ENCODE results near the gene ADD2.
"Not testable (repeated sequence)": the region's sequence is repeated elsewhere in the genome, so short reads cannot be mapped to it uniquely, and the experiment has no call there.

The ADD2 gene

DNA sequence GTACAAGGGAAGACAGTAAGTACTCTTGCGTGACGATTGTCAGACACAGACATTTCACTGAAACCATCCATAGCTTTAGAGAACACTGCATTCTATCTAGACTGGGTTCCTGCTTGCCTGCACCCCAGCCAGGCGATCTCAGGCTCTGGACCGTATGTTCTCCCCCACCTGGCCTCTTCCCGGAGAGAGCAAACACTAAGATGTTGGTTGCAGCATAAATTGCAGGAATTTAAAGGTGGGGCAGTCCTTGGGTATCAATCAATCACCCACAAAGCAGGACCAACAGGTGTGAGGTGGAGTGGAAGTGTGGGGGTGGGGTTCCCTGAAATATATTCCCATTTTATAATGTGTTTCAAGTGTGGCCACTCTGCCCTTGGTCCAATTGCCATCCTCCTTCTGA, 110.8 kb downstream of the ADD2 start:
- DNase-seq (ENCODE audit: low read depth), result no peak
- H3K4me3 ChIP-seq (ENCODE audit: low read depth, low read length), result no peak overlapping the region
- no peak for TF ChIP-seq CTCF (conservative IDR thresholded peaks at IDR 0.05; ENCODE audit: low read depth, low read length)

DNA sequence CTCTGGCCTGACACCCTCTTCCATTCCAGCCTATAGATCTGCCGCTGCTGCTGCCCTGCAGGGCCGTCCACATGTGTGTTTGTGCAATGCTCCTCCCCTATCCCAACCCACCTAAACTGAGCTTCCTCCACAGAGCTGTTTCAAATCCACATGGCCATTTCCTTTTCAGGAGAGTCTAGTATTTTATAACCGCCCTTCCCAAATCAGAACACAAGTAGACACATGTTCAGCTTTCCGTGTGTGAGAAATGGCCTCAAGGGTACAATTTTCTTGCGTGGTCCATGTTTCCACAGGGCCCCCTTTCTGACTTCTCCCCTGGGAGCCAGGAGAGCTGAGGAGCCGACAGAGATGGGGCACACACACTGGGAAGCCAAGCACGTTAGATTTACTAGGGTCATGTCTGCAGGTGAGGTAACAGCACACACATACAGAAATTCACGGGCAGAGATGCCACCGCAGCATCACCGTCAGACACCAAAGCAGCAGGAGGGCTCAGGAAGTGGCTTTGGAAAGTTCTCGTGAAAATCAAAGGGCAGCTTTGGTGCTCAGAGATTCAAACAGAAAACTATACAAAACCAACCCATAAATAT, 111.5 kb downstream of the ADD2 start:
- DNase-seq (ENCODE audit: low read depth), result no peak
- no peak overlapping the region for H3K4me3 ChIP-seq (ENCODE audit: low read depth, low read length)
- no peak for TF ChIP-seq CTCF (conservative IDR thresholded peaks at IDR 0.05; ENCODE audit: low read depth, low read length)

- H3K4me3 ChIP-seq (ENCODE audit: low read depth, low read length), result no peak overlapping the region
- DNase-seq (ENCODE audit: low read depth), result no peak
- no peak for TF ChIP-seq CTCF (conservative IDR thresholded peaks at IDR 0.05; ENCODE audit: low read depth, low read length)
These were observed 112.2 kb downstream of the ADD2 start for GRCh38 chr2:70655786-70656185.

- TF ChIP-seq CTCF (conservative IDR thresholded peaks at IDR 0.05; ENCODE audit: low read depth, low read length), result peak; percentile 52
- DNase-seq (ENCODE audit: low read depth), result peak; percentile 35
- H3K4me3 ChIP-seq (ENCODE audit: low read depth, low read length), result not testable (repeated sequence)
These were observed 112.8 kb downstream of the ADD2 start for GRCh38 chr2:70655211-70655610.

DNA sequence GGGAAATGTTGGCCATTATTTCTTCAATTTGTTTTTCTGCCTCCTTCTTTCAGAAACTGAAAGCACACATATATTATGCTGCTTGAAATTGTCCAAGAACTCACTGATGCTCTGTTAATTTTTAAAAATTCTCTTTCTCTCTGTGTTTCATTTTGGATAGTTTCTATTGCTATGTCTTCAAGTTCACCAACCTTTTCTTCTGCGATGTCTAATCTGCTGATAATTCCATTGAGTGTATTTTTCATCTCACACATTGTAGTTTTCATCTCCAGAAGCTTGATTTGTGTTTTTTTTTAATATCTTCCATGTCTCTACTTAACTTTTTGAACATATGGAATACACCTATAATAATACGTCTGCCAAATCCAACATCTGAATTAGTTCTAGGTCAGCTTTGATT, 116.3 kb downstream of the ADD2 start:
- no peak for DNase-seq (ENCODE audit: low read depth)
- no peak for TF ChIP-seq CTCF (conservative IDR thresholded peaks at IDR 0.05; ENCODE audit: low read depth, low read length)

GRCh38 chr2:70651014-70651413, 117.0 kb downstream of the ADD2 start:
- TF ChIP-seq CTCF (conservative IDR thresholded peaks at IDR 0.05; ENCODE audit: low read depth, low read length), result no peak
- no peak for DNase-seq (ENCODE audit: low read depth)
- H3K4me3 ChIP-seq (ENCODE audit: low read depth, low read length), result no peak overlapping the region

More for the DNA sequence above, 116.3 kb downstream of the ADD2 start:
- H3K4me3 ChIP-seq (ENCODE audit: low read depth, low read length), result no peak overlapping the region

GRCh38 chr2:70648961-70649360, 119.0 kb downstream of the ADD2 start:
- TF ChIP-seq CTCF (conservative IDR thresholded peaks at IDR 0.05; ENCODE audit: low read depth, low read length), result no peak
- no peak for DNase-seq (ENCODE audit: low read depth)
- H3K4me3 ChIP-seq (ENCODE audit: low read depth, low read length), result no peak overlapping the region

Measured in choroid plexus epithelial cell (primary cell).